Smooth muscle cell (in vitro differentiated cells): ENCODE results near the gene EPB41L2. TPM values are rescaled to one million over a fixed set of nuclear protein-coding genes. Genes with fewer than 3 reads are reported as not detected.

Source experiments
- DNase-seq: peaks from one replicate; lab custom pipeline; 2025; ENCODE audit not compliant: unreplicated experiment; lab: John Stamatoyannopoulos, UW
- H2AFZ ChIP-seq: fragments of 200-600 bp; sonication (generic); 2 replicates; pipeline ENCODE4 v1.6.0; 2016; ENCODE audit warnings: antibody characterized with exemption, low read depth, mild to moderate bottlenecking
- H3F3A ChIP-seq: fragments of 200-600 bp; sonication (generic); 2 replicates; pipeline ENCODE4 v1.6.0; 2017; ENCODE audit warnings: antibody characterized with exemption, low read depth
- H3K27ac ChIP-seq: fragments of 200-600 bp; sonication (generic); 2 replicates; pipeline ENCODE4 v1.5.1; 2016; ENCODE audit warnings: low read depth, mild to moderate bottlenecking
- H3K27me3 ChIP-seq: fragments of 200-600 bp; sonication (generic); 2 replicates; pipeline ENCODE4 v1.6.1; 2016; ENCODE audit warnings: low read depth, mild to moderate bottlenecking
- H3K36me3 ChIP-seq: fragments of 200-600 bp; sonication (generic); 2 replicates; pipeline ENCODE4 v1.5.1; 2016; ENCODE audit warnings: low read depth
- H3K4me1 ChIP-seq: fragments of 200-600 bp; sonication (generic); 2 replicates; pipeline ENCODE4 v1.5.1; 2016; ENCODE audit warnings: low read depth
- H3K4me2 ChIP-seq: fragments of 200-600 bp; sonication (generic); 2 replicates; pipeline ENCODE4 v1.6.0; 2016; ENCODE audit warnings: mild to moderate bottlenecking
- H3K4me3 ChIP-seq: fragments of 200-600 bp; sonication (generic); 2 replicates; pipeline ENCODE4 v1.5.1; 2016; ENCODE audit warnings: mild to moderate bottlenecking
- H3K79me2 ChIP-seq: fragments of 200-600 bp; sonication (generic); 2 replicates; pipeline ENCODE4 v1.6.0; 2016; ENCODE audit warnings: low read depth, mild to moderate bottlenecking
- H3K9ac ChIP-seq: fragments of 200-600 bp; sonication (generic); 2 replicates; pipeline ENCODE4 v1.6.0; 2016; ENCODE audit warnings: low read depth
- H3K9me3 ChIP-seq: fragments of 200-600 bp; sonication (generic); replicated peaks from 2 replicates; pipeline ENCODE4 v1.5.1; 2016; ENCODE audit warnings: low read depth
- H4K20me1 ChIP-seq: fragments of 200-600 bp; sonication (generic); 2 replicates; pipeline ENCODE4 v1.6.0; 2016; ENCODE audit warnings: low read depth
- WGBS: methylation state at CpG from one replicate; pipeline ENCODE4 v1.1.7; 2016; ENCODE audit warnings: low lambda C conversion rate; 5-methylcytosine and 5-hydroxymethylcytosine counted together
- polyA plus RNA-seq: library from polyadenylated mRNA; unstranded; fragments of >200 nt; fragmentation: Nextera tagmentation; extraction: Ambion mirVana; gene quantifications from 2 replicates; pipeline ENCODE4 v1.2.1, GENCODE V29; 2016
- total RNA-seq: library from RNA; depleted of rRNA; stranded (reverse); fragments of >200 nt; gene quantifications from 2 replicates; pipeline ENCODE4 v1.2.3, GENCODE V29; 2014
- TF ChIP-seq, protein P1 (sequence below): fragments of 200-600 bp; sonication (generic); IDR thresholded peaks from 2 replicates; pipeline ENCODE4 v1.5.1; 2017; ENCODE audit warnings: borderline replicate concordance, mild to moderate bottlenecking, antibody characterized with exemption; ENCODE audit not compliant: insufficient read depth, poor library complexity, severe bottlenecking

Gene EPB41L2
- total and polyA plus RNA-seq, 2 experiments from 2014 or later = 40.2 to 44.6 TPM

DNA sequence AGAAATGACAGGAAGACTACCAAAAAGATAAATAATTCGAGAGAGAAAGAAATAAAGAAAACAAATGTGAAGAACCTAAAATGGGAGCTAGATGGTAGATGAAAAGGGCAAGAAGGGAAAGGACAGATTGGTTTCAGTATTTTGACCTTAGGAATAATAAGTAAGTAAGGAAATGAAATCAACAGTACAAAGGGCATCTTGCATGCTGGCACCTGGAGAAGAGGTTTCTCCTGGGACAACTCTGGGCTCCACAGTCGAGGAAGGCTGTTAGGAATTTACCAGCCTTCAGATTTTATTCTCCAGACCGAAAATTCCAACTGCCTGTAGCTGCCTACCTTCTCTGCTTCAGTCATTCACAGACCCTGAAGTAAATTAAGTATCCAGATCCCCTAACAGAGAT is 155.4 kb downstream of the EPB41L2 start:
- Histone ChIP-seq H3K9me3 (no peaks in the 10 kb centered on the region), H3K79me2 (no peaks in the 10 kb centered on the region), H3F3A (no peaks in the 10 kb centered on the region), H2AFZ (no peak overlapping the region), H3K4me3 (no peak overlapping the region), H3K9ac (no peak overlapping the region), H3K36me3 (no peaks in the 10 kb centered on the region), H3K4me2 (no peak overlapping the region), H3K4me1 (peaks cover under 1% of the 10 kb centered on the region), H3K27ac (no peak overlapping the region), H3K27me3 (no peaks in the 10 kb centered on the region), H4K20me1 (no peaks in the 10 kb centered on the region)
- no peak for DNase-seq
- TF ChIP-seq, protein P1, sequence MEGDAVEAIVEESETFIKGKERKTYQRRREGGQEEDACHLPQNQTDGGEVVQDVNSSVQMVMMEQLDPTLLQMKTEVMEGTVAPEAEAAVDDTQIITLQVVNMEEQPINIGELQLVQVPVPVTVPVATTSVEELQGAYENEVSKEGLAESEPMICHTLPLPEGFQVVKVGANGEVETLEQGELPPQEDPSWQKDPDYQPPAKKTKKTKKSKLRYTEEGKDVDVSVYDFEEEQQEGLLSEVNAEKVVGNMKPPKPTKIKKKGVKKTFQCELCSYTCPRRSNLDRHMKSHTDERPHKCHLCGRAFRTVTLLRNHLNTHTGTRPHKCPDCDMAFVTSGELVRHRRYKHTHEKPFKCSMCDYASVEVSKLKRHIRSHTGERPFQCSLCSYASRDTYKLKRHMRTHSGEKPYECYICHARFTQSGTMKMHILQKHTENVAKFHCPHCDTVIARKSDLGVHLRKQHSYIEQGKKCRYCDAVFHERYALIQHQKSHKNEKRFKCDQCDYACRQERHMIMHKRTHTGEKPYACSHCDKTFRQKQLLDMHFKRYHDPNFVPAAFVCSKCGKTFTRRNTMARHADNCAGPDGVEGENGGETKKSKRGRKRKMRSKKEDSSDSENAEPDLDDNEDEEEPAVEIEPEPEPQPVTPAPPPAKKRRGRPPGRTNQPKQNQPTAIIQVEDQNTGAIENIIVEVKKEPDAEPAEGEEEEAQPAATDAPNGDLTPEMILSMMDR = no peak
- 90% methylated on average over 3 of the region's 3 CpGs for WGBS

DNA sequence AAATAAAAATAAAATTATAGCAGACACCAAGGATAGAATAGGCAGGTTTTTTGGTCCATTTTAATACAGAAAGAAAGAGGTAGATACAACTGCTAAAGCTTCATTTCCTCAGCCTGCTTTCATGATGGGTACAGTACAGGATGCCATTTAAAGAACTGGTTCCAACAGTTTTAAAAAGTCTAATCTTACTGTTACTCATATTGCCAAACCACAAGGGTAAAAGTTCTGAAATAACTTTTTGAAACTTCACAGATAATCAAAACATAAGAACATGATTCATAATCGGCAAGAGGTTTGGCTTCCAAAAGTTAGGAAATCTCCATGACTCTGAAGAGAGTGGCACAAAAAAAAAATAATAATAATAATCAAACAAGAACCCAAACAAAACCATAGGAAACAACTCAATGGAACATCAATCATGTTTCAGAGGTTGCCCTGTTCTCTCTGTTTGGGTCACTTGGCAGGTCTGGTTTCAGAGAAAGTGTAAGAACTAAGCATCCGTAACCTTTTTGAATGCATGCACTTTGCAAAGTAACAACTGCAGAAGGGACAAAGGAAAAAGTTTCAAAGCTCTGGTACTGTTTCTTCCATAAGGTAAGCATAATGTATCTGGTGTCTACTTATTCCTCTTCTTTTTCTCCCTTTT is 156.2 kb downstream of the EPB41L2 start:
- Histone ChIP-seq H3K27me3 (no peaks in the 10 kb centered on the region), H4K20me1 (no peaks in the 10 kb centered on the region), H3K27ac (peak overlapping the region; percentile 15), H3K9ac (no peak overlapping the region), H2AFZ (no peak overlapping the region), H3K4me3 (no peak overlapping the region), H3F3A (no peaks in the 10 kb centered on the region), H3K36me3 (no peaks in the 10 kb centered on the region), H3K4me2 (peak overlapping the region; percentile 61), H3K79me2 (no peaks in the 10 kb centered on the region), H3K4me1 (peaks cover 4% of the 10 kb centered on the region), H3K9me3 (no peaks in the 10 kb centered on the region)
- TF ChIP-seq, protein P1 = no peak
- 79% methylated on average over 2 of the region's 2 CpGs for WGBS
- no peak for DNase-seq

DNA sequence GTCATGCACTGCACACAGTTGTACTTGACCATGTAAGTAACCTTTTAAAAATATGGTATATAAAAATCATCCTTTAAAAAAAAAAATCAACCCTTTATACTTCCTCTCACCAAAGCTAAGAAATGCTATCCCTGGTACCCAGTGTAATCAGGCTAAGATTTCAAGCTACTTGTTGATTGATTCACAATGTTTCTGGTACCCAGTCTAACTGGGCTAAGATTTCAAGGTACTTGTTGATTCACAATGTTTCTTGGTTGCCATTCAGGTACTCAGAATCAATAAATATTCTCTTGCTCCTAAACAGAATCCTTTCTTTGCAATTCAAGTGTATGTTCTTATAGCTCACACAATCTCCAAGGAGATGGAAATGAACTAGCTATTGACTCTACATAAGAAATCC is 159.4 kb downstream of the EPB41L2 start:
- Histone ChIP-seq H3K9me3 (no peaks in the 10 kb centered on the region), H3K27ac (no peak overlapping the region), H3K4me3 (no peak overlapping the region), H3F3A (no peaks in the 10 kb centered on the region), H3K9ac (no peak overlapping the region), H3K4me1 (peaks cover 4% of the 10 kb centered on the region), H3K79me2 (no peaks in the 10 kb centered on the region), H4K20me1 (no peaks in the 10 kb centered on the region), H2AFZ (no peak overlapping the region), H3K36me3 (peaks cover 3% of the 10 kb centered on the region), H3K27me3 (no peaks in the 10 kb centered on the region), H3K4me2 (no peak overlapping the region)
- no peak for DNase-seq
- TF ChIP-seq, protein P1 = no peak

DNA sequence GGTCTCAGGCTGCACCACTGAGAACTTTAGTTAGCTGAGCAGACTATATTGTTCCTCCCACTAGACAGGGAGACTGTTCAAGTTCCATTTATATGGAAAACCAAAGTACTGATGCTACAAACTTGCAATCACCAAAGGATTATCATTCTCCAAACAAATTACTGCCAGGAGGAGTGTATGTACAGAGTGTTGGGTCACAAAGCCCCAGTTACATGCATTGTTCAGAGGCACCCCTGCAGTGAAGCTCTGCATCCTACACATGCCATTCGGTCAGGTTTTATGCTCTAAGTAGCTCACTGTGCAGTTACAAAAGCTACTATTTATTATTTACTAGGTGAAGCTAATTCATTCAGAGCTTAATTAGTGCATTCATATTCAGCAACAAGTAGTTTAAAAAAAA is 160.0 kb downstream of the EPB41L2 start:
- H3K4me2 ChIP-seq = no peak overlapping the region
- 95% methylated on average over 1 of the region's 1 CpG for WGBS
- TF ChIP-seq, protein P1 = no peak
- H3K27ac ChIP-seq = no peak overlapping the region
- H3K9me3 ChIP-seq = no peaks in the 10 kb centered on the region
- no peaks in the 10 kb centered on the region for H3K27me3 ChIP-seq
- peaks cover 4% of the 10 kb centered on the region for H3K4me1 ChIP-seq
- no peak overlapping the region for H3K4me3 ChIP-seq
- no peak overlapping the region for H2AFZ ChIP-seq
- H3K36me3 ChIP-seq = peaks cover 3% of the 10 kb centered on the region
- H4K20me1 ChIP-seq = no peaks in the 10 kb centered on the region
- no peaks in the 10 kb centered on the region for H3F3A ChIP-seq
- H3K9ac ChIP-seq = no peak overlapping the region
- no peaks in the 10 kb centered on the region for H3K79me2 ChIP-seq
- no peak for DNase-seq
